ENCODE data around the gene ZNF541. TPM values are rescaled to one million over a fixed set of nuclear protein-coding genes. Genes with fewer than 3 reads are reported as not detected.
A peak's percentile ranks its signal among the peaks of the same experiment; 100 is the strongest.
"Not testable (repeated sequence)": the region's sequence is repeated elsewhere in the genome, so short reads cannot be mapped to it uniquely, and the experiment has no call there.

Gene ZNF541
- total RNA-seq, 1 donor from 2014 or later = not detected

GRCh38 chr19:47601180-47601904 lies 28.4 kb upstream of the ZNF541 start:
- DNase-seq (ENCODE audit: low spot score in 2 of 2) = no peak
- no peak for TF ChIP-seq CTCF (IDR thresholded peaks at IDR 0.05)
- Histone ChIP-seq H3K27me3 (no peaks in the 10 kb centered on the region), H3K4me1 (peaks cover 0 to 13% of the 10 kb centered on the region in 2 donors), H3K36me3 (no peaks in the 10 kb centered on the region), H3K4me3 (peak overlapping the region; percentile 55 to 69), H3K27ac (peak overlapping the region; percentile 74 to 84), H3K9me3 (no peaks in the 10 kb centered on the region)
- intact Hi-C loops (cut with DNase I) = loop anchor here (2.0 to 10.0 kb wide), 2 partner anchors 29 to 327 kb away; partner anchors contain the start of genes INAFM1 and ZNF541

- no peak for TF ChIP-seq CTCF (IDR thresholded peaks at IDR 0.05)
- Histone ChIP-seq H3K4me3 (peak overlapping the region; percentile 55 to 69), H3K4me1 (peaks cover 0 to 13% of the 10 kb centered on the region in 2 donors), H3K27me3 (no peaks in the 10 kb centered on the region), H3K9me3 (no peaks in the 10 kb centered on the region), H3K36me3 (no peaks in the 10 kb centered on the region), H3K27ac (peak overlapping the region; percentile 74 to 84)
- intact Hi-C loops (cut with DNase I) = loop anchor here (1.0 to 10.0 kb wide), 5 partner anchors 8 to 326 kb away; partner anchors contain the start of genes INAFM1, NAPA and ZNF541
- DNase-seq (ENCODE audit: low spot score in 2 of 2) = peak; percentile 99 to 100
Measured at GRCh38 chr19:47600246-47601179, 27.6 kb upstream of the ZNF541 start.

GRCh38 chr19:47599671-47600245 lies 26.8 kb upstream of the ZNF541 start:
- peak overlapping the region; percentile 72 to 84 for H3K27ac ChIP-seq
- intact Hi-C loops (cut with DNase I) = loop anchor here (1.0 to 10.0 kb wide), 5 partner anchors 9 to 325 kb away; partner anchors contain the start of genes INAFM1, NAPA and ZNF541

GRCh38 chr19:47598407-47599349 lies 25.7 kb upstream of the ZNF541 start:
- H3K4me1 ChIP-seq = peaks cover 0 to 13% of the 10 kb centered on the region in 2 donors
- H3K27me3 ChIP-seq = no peaks in the 10 kb centered on the region
- H3K36me3 ChIP-seq = no peaks in the 10 kb centered on the region
- H3K4me3 ChIP-seq = peak overlapping the region; percentile 55 to 69
- peak overlapping the region; percentile 72 to 84 for H3K27ac ChIP-seq
- DNase-seq (ENCODE audit: low spot score in 2 of 2) = peak in 1 of 2 donors; percentile 90
- H3K9me3 ChIP-seq = no peaks in the 10 kb centered on the region
- TF ChIP-seq CTCF (IDR thresholded peaks at IDR 0.05) = no peak
- intact Hi-C loops (cut with DNase I) = no loop called here

More at GRCh38 chr19:47599671-47600245, 26.8 kb upstream of the ZNF541 start:
- peaks cover 0 to 13% of the 10 kb centered on the region in 2 donors for H3K4me1 ChIP-seq
- H3K36me3 ChIP-seq; H3K9me3 ChIP-seq; DNase-seq (ENCODE audit: low spot score in 2 of 2); H3K27me3 ChIP-seq: not testable (repeated sequence)
- peak overlapping the region; percentile 55 to 69 for H3K4me3 ChIP-seq

GRCh38 chr19:47595944-47596343 lies 23.0 kb upstream of the ZNF541 start:
- intact Hi-C loops (cut with DNase I) = no loop called here
- Histone ChIP-seq H3K27me3 (no peaks in the 10 kb centered on the region), H3K36me3 (no peaks in the 10 kb centered on the region), H3K4me3 (no peak overlapping the region), H3K9me3 (no peaks in the 10 kb centered on the region), H3K4me1 (peaks cover 0 to 13% of the 10 kb centered on the region in 2 donors), H3K27ac (no peak overlapping the region)
- no peak for TF ChIP-seq CTCF (IDR thresholded peaks at IDR 0.05)
- no peak for DNase-seq (ENCODE audit: low spot score in 2 of 2)
